SK-MEL-5 (cell line): ENCODE measurements around the gene CROT. TPM values are rescaled to one million over a fixed set of nuclear protein-coding genes. Genes with fewer than 3 reads are reported as not detected.

Experiments used
- DNase-seq: peaks from one replicate; pipeline ENCODE4 v3.0.0-alpha.2; 2016; ENCODE audit warnings: low read depth, low spot score
- in situ Hi-C: cut with HindIII; loops from 2 replicates; pipeline ENCODE4 v1.10.0; 2016; ENCODE audit warnings: low sequenced_read_pairs, high pct_unique_total_duplicates, low pct_unique_long_range_greater_than_20kb
- total RNA-seq: library from RNA; depleted of rRNA; stranded (reverse); fragments of >200 nt; shearing (Covaris generic); gene quantifications from 2 replicates; pipeline ENCODE4 v1.2.3, GENCODE V29; 2014

CROT gene
- total RNA-seq, 1 experiment from 2014 or later: 7.1 TPM

- DNase-seq: no peak
- in situ Hi-C loops: no loop called here
These were observed 13.1 kb upstream of the CROT start for GRCh38 chr7:87332321-87332720.

GRCh38 chr7:87336136-87336535 is 9.3 kb upstream of the CROT start:
- DNase-seq: no peak
- in situ Hi-C loops: no loop called here

- no peak for DNase-seq
- in situ Hi-C loops: no loop called here
These were observed 8.1 kb upstream of the CROT start for GRCh38 chr7:87337331-87337730.

GRCh38 chr7:87339373-87339897 is 6.0 kb upstream of the CROT start:
- no peak for DNase-seq

GRCh38 chr7:87341441-87341840 is 4.0 kb upstream of the CROT start:
- in situ Hi-C loops: no loop called here
- no peak for DNase-seq

More at GRCh38 chr7:87339373-87339897, 6.0 kb upstream of the CROT start:
- in situ Hi-C loops: no loop called here

- in situ Hi-C loops: no loop called here
- DNase-seq: no peak
These were observed 3.2 kb upstream of the CROT start for GRCh38 chr7:87342231-87342630.

GRCh38 chr7:87344446-87344845 is 1.0 kb upstream of the CROT start:
- in situ Hi-C loops: no loop called here
- DNase-seq: no peak

GRCh38 chr7:87345962-87346371 is 503 bp downstream of the CROT start:
- DNase-seq: no peak
- in situ Hi-C loops: no loop called here

- in situ Hi-C loops: no loop called here
- DNase-seq: no peak
These were observed 1.7 kb downstream of the CROT start for GRCh38 chr7:87347207-87347606.

- in situ Hi-C loops: no loop called here
- DNase-seq: no peak
These were observed 2.2 kb downstream of the CROT start for GRCh38 chr7:87347664-87348063.

GRCh38 chr7:87354749-87355148 is 9.3 kb downstream of the CROT start:
- in situ Hi-C loops: no loop called here
- peak; percentile 9 for DNase-seq

- in situ Hi-C loops: no loop called here
- no peak for DNase-seq
These were observed 11.0 kb downstream of the CROT start for GRCh38 chr7:87356448-87356847.

GRCh38 chr7:87359366-87359765 is 13.9 kb downstream of the CROT start:
- in situ Hi-C loops: no loop called here
- DNase-seq: no peak

- DNase-seq: no peak
- in situ Hi-C loops: no loop called here
These were observed 15.9 kb downstream of the CROT start for GRCh38 chr7:87361320-87361719.

- DNase-seq: no peak
- in situ Hi-C loops: no loop called here
These were observed 17.9 kb downstream of the CROT start for GRCh38 chr7:87363342-87363741.

- in situ Hi-C loops: no loop called here
- no peak for DNase-seq
These were observed 18.8 kb downstream of the CROT start for GRCh38 chr7:87364246-87364645.

GRCh38 chr7:87369216-87369615 is 23.8 kb downstream of the CROT start:
- no peak for DNase-seq
- in situ Hi-C loops: no loop called here

- DNase-seq: no peak
- in situ Hi-C loops: no loop called here
These were observed 25.3 kb downstream of the CROT start for GRCh38 chr7:87370660-87371180.

GRCh38 chr7:87375662-87376435 is 30.4 kb downstream of the CROT start:
- DNase-seq: no peak
- in situ Hi-C loops: no loop called here
